HL-60 (cell line): ENCODE measurements around the gene ERC2.

Experiments used
- DNase-seq, 2 experiments: peaks; one replicate each; pipeline ENCODE4 v3.0.0-alpha.2; 2010 to 2020; ENCODE audit warnings: low read depth in 1 of 2, low spot score in 1 of 2
- H3K27ac ChIP-seq: fragments of 250-450 bp; sonication (Bioruptor Pico); replicated peaks from 2 replicates; pipeline ENCODE4 v1.5.1; 2020; ENCODE audit warnings: mild to moderate bottlenecking, moderate library complexity
- H3K27me3 ChIP-seq: fragments of 250-450 bp; sonication (Bioruptor Pico); 2 replicates; pipeline ENCODE4 v1.5.1; 2021; ENCODE audit warnings: mild to moderate bottlenecking, moderate library complexity; ENCODE audit not compliant: insufficient read depth, poor library complexity, severe bottlenecking
- H3K4me3 ChIP-seq: replicated peaks from 2 replicates; pipeline ENCODE4 v1.5.1; 2011; ENCODE audit warnings: mild to moderate bottlenecking, control low read depth, low read length; ENCODE audit not compliant: insufficient read depth
- GABPA ChIP-seq: IDR thresholded peaks from 2 replicates; pipeline ENCODE4 v1.6.1; 2012; ENCODE audit warnings: low read depth
- POLR2AphosphoS5 ChIP-seq: IDR thresholded peaks from 2 replicates; pipeline ENCODE4 v1.6.1; 2012; ENCODE audit warnings: low read depth
- SPI1 ChIP-seq: IDR thresholded peaks from 2 replicates; pipeline ENCODE4 v1.6.1; 2012; ENCODE audit warnings: low read depth, mild to moderate bottlenecking, borderline replicate concordance
- TF ChIP-seq, protein P1 (sequence below): IDR thresholded peaks from 2 replicates; pipeline ENCODE4 v1.6.1; 2012; ENCODE audit warnings: low read depth; ENCODE audit not compliant: insufficient replicate concordance
- TF ChIP-seq, protein P2 (sequence below): IDR thresholded peaks from one replicate; pipeline ENCODE4 v1.5.1; 2011; ENCODE audit warnings: low read length, control low read depth, inconsistent platforms; ENCODE audit not compliant: insufficient read depth

ERC2 gene

GRCh38 chr3:55579496-55579895 is 888.8 kb downstream of the ERC2 start:
- TF ChIP-seq, protein P1, sequence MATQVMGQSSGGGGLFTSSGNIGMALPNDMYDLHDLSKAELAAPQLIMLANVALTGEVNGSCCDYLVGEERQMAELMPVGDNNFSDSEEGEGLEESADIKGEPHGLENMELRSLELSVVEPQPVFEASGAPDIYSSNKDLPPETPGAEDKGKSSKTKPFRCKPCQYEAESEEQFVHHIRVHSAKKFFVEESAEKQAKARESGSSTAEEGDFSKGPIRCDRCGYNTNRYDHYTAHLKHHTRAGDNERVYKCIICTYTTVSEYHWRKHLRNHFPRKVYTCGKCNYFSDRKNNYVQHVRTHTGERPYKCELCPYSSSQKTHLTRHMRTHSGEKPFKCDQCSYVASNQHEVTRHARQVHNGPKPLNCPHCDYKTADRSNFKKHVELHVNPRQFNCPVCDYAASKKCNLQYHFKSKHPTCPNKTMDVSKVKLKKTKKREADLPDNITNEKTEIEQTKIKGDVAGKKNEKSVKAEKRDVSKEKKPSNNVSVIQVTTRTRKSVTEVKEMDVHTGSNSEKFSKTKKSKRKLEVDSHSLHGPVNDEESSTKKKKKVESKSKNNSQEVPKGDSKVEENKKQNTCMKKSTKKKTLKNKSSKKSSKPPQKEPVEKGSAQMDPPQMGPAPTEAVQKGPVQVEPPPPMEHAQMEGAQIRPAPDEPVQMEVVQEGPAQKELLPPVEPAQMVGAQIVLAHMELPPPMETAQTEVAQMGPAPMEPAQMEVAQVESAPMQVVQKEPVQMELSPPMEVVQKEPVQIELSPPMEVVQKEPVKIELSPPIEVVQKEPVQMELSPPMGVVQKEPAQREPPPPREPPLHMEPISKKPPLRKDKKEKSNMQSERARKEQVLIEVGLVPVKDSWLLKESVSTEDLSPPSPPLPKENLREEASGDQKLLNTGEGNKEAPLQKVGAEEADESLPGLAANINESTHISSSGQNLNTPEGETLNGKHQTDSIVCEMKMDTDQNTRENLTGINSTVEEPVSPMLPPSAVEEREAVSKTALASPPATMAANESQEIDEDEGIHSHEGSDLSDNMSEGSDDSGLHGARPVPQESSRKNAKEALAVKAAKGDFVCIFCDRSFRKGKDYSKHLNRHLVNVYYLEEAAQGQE = no peak
- TF ChIP-seq, protein P2, sequence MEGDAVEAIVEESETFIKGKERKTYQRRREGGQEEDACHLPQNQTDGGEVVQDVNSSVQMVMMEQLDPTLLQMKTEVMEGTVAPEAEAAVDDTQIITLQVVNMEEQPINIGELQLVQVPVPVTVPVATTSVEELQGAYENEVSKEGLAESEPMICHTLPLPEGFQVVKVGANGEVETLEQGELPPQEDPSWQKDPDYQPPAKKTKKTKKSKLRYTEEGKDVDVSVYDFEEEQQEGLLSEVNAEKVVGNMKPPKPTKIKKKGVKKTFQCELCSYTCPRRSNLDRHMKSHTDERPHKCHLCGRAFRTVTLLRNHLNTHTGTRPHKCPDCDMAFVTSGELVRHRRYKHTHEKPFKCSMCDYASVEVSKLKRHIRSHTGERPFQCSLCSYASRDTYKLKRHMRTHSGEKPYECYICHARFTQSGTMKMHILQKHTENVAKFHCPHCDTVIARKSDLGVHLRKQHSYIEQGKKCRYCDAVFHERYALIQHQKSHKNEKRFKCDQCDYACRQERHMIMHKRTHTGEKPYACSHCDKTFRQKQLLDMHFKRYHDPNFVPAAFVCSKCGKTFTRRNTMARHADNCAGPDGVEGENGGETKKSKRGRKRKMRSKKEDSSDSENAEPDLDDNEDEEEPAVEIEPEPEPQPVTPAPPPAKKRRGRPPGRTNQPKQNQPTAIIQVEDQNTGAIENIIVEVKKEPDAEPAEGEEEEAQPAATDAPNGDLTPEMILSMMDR = no peak
- no peak for TF ChIP-seq SPI1
- TF ChIP-seq POLR2AphosphoS5 = no peak
- TF ChIP-seq GABPA = no peak
- H3K27me3 ChIP-seq = no peaks in the 10 kb centered on the region
- no peak overlapping the region for H3K27ac ChIP-seq
- H3K4me3 ChIP-seq = no peak overlapping the region
- no peak for DNase-seq

GRCh38 chr3:55576621-55577388 is 891.5 kb downstream of the ERC2 start:
- DNase-seq = no peak
- Histone ChIP-seq H3K4me3 (no peak overlapping the region), H3K27me3 (no peaks in the 10 kb centered on the region), H3K27ac (no peak overlapping the region)
- TF ChIP-seq GABPA = no peak
- TF ChIP-seq, protein P1 = no peak
- no peak for TF ChIP-seq SPI1
- TF ChIP-seq, protein P2 = no peak
- TF ChIP-seq POLR2AphosphoS5 = no peak

DNA sequence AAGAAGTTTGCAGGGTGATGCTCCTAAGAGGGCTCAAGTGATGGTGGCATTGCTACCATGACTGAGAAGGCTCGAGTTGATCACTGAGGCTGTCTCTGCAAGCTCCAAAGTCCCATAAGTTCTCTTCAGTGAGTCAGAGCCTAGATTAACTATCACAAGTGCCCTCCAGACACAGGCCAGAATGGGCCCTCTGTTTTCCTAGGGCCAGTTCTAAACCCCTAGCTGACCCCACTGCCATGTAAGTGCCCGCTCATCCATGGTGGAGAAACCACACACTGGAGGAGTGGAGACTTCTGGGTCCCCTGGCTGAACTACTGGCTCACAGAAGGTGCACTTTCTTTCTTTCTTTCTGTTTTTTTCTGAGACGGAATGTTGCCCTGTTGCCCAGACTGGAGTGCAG is 893.6 kb downstream of the ERC2 start:
- no peaks in the 10 kb centered on the region for H3K27me3 ChIP-seq
- no peak for DNase-seq
- H3K27ac ChIP-seq = no peak overlapping the region
- no peak overlapping the region for H3K4me3 ChIP-seq
- TF ChIP-seq GABPA (no peak), POLR2AphosphoS5 (no peak), SPI1 (no peak)
- TF ChIP-seq, protein P2 = no peak
- TF ChIP-seq, protein P1 = no peak
